ENCODE measurements around the gene ZNF277.
"Not testable (repeated sequence)": the region's sequence is repeated elsewhere in the genome, so short reads cannot be mapped to it uniquely, and the experiment has no call there.

Gene ZNF277

DNA sequence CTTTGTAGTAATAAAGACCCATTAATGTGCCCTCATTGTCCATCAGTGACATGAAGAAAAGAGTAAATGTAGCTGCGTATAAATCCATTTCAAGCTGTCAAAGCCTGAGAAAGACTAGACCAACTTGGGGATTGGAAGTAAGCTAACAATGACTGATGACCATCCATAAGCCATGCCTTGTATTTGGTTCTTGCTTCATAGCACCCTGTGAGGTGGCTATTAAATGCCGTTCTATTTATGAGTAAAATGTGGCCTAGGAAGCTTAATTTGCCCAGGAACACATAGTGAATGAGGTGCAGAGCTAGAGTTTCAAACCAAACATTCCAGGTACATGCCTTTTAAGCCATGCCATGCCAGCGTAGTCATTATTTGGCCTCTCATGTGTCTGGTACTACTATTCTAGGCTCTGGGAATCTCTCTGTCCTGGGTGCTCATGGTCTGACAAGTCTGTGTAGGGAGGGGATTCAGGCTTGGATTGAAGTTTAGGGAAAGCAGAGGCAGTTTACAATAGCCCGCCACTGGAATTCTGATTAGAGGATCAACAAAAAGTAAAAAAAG is 92.1 kb downstream of the ZNF277 start:
- Mint-ChIP-seq H3K4me1 (ENCODE audit: low read depth) (peaks cover 4% of the 10 kb centered on the region), H3K9me3 (no peaks in the 10 kb centered on the region), H3K36me3 (ENCODE audit: low read depth) (peaks cover 6% of the 10 kb centered on the region), H3K27ac (no peak overlapping the region), H3K4me3 (no peak overlapping the region), H3K27me3 (ENCODE audit: low read depth) (no peaks in the 10 kb centered on the region)

DNA sequence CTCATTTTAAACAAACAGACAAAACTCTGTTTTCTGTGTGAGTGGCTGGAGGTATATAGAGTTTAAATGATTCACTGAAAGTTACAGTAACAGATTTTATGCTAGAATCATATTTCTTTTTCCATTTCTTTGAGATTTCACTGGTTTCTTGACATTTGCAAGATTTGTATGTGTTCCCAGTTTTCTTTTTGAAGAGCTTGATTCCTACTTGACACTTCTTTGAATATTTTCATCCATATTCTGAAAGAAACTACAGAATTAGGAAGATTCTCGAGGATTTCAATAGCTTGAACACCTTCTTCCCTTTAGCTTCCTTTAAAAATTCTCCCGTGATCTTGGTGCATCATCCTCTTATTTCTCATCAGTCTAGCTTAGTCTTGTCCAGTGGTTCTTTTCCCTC is 93.6 kb downstream of the ZNF277 start:
- Mint-ChIP-seq H3K36me3 (ENCODE audit: low read depth) (peaks cover 6% of the 10 kb centered on the region), H3K9me3 (no peaks in the 10 kb centered on the region)

DNA sequence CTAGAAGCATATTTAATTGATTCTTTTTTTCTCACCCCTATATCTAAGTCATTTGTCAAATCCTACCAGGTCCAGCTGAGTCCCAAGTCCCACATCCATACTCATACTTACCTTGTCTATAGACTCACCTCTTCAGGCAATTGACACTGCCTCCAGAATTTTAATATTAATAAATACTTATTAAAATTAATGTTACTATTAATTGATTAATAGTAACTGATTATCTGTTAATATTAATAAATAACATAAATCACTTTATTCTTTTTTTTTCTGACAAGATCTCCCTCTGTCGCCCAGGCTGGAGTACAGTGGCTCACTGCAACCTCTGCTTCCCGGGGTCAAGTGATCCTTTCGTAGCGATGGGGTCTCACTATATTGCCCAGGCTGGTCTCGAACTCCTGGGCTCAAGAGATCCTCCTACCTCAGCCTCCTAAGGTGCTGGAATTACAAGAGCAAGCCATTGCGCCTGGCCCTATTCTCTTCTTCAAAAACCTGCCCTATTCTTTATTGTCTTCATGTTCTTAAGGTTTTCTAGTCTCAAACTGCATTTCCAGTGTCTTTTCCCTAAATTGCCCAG is 94.4 kb downstream of the ZNF277 start:
- Mint-ChIP-seq H3K27ac (no peak overlapping the region), H3K4me3 (no peak overlapping the region), H3K27me3 (ENCODE audit: low read depth) (no peaks in the 10 kb centered on the region), H3K36me3 (ENCODE audit: low read depth) (peaks cover 6% of the 10 kb centered on the region), H3K9me3 (no peaks in the 10 kb centered on the region), H3K4me1 (ENCODE audit: low read depth) (peaks cover 4% of the 10 kb centered on the region)

More for the DNA sequence above, 93.6 kb downstream of the ZNF277 start:
- H3K27me3 Mint-ChIP-seq (ENCODE audit: low read depth), result no peaks in the 10 kb centered on the region
- no peak overlapping the region for H3K4me3 Mint-ChIP-seq
- H3K27ac Mint-ChIP-seq, result no peak overlapping the region
- H3K4me1 Mint-ChIP-seq (ENCODE audit: low read depth), result peaks cover 4% of the 10 kb centered on the region

DNA sequence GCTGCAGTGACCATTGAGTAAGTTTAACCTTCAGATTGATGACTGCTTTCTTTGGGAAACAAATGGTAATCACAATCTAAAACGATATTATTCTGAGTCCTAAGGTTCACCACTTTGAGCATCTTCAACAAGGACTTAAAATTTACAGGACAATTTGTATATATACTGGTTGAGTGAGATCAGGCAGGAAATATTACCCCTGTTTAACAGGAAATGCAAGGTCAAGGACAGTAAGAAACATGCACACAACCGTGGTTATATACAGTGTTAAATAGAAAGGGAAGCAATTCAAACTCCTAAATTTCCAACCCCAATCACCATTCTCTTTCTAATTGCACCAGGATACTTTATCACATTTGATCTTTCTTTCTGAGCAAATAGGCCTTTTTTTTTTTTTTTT is 96.1 kb downstream of the ZNF277 start:
- no peak overlapping the region for H3K4me3 Mint-ChIP-seq
- H3K27me3 Mint-ChIP-seq (ENCODE audit: low read depth), result no peaks in the 10 kb centered on the region
- H3K9me3 Mint-ChIP-seq, result no peaks in the 10 kb centered on the region
- H3K36me3 Mint-ChIP-seq (ENCODE audit: low read depth), result peaks cover 6% of the 10 kb centered on the region
- H3K27ac Mint-ChIP-seq, result no peak overlapping the region
- H3K4me1 Mint-ChIP-seq (ENCODE audit: low read depth), result peaks cover 4% of the 10 kb centered on the region

- peaks cover 13% of the 10 kb centered on the region for H3K36me3 Mint-ChIP-seq (ENCODE audit: low read depth)
- H3K4me1 Mint-ChIP-seq (ENCODE audit: low read depth), result peaks cover 4% of the 10 kb centered on the region
- H3K27me3 Mint-ChIP-seq (ENCODE audit: low read depth), result no peaks in the 10 kb centered on the region
- no peak overlapping the region for H3K4me3 Mint-ChIP-seq
- H3K9me3 Mint-ChIP-seq, result peaks cover 16% of the 10 kb centered on the region
- no peak overlapping the region for H3K27ac Mint-ChIP-seq
Observed at GRCh38 chr7:112306903-112307302, 100.4 kb downstream of the ZNF277 start.

- peaks cover 13% of the 10 kb centered on the region for H3K36me3 Mint-ChIP-seq (ENCODE audit: low read depth)
- peaks cover 2% of the 10 kb centered on the region for H3K4me1 Mint-ChIP-seq (ENCODE audit: low read depth)
- no peak overlapping the region for H3K27ac Mint-ChIP-seq
Observed at GRCh38 chr7:112307506-112307905, 101.0 kb downstream of the ZNF277 start.

DNA sequence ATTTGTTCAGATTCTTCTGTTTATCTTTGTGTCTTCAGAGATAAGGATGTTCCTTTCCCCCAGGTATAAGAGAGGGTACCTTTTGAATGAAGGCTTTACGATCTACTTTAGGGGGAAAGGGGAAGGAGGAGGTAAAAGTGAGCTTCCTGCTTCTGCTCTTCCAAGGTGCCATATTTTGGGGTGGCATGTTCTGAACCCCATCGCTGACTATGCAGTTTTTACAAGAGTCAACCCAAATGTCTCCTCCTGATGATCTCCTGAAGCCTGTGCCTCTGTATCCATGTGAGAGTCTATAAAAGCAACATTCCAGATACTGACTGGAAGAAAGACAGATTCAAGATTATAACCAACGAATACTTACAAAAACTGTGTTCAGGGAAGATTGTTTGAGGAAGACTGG is 102.5 kb downstream of the ZNF277 start:
- no peak overlapping the region for H3K4me3 Mint-ChIP-seq
- H3K27me3 Mint-ChIP-seq (ENCODE audit: low read depth), result no peaks in the 10 kb centered on the region
- H3K9me3 Mint-ChIP-seq, result peaks cover 16% of the 10 kb centered on the region
- H3K36me3 Mint-ChIP-seq (ENCODE audit: low read depth), result peaks cover 13% of the 10 kb centered on the region
- no peak overlapping the region for H3K27ac Mint-ChIP-seq
- no peaks in the 10 kb centered on the region for H3K4me1 Mint-ChIP-seq (ENCODE audit: low read depth)

More at GRCh38 chr7:112307506-112307905, 101.0 kb downstream of the ZNF277 start:
- H3K4me3 Mint-ChIP-seq, result no peak overlapping the region
- H3K9me3 Mint-ChIP-seq, result peaks cover 16% of the 10 kb centered on the region
- no peaks in the 10 kb centered on the region for H3K27me3 Mint-ChIP-seq (ENCODE audit: low read depth)

GRCh38 chr7:112316803-112317202 is 110.3 kb downstream of the ZNF277 start:
- not testable (repeated sequence) for H3K27ac Mint-ChIP-seq; H3K4me3 Mint-ChIP-seq; H3K4me1 Mint-ChIP-seq (ENCODE audit: low read depth); H3K27me3 Mint-ChIP-seq (ENCODE audit: low read depth)
- Mint-ChIP-seq H3K9me3 (peaks cover 13% of the 10 kb centered on the region), H3K36me3 (ENCODE audit: low read depth) (peaks cover 20% of the 10 kb centered on the region)

- H3K9me3 Mint-ChIP-seq, result peaks cover 16% of the 10 kb centered on the region
- H3K4me1 Mint-ChIP-seq (ENCODE audit: low read depth), result no peaks in the 10 kb centered on the region
- H3K36me3 Mint-ChIP-seq (ENCODE audit: low read depth), result peaks cover 24% of the 10 kb centered on the region
- H3K27me3 Mint-ChIP-seq (ENCODE audit: low read depth), result no peaks in the 10 kb centered on the region
- no peak overlapping the region for H3K27ac Mint-ChIP-seq
- H3K4me3 Mint-ChIP-seq, result no peak overlapping the region
Observed at GRCh38 chr7:112322070-112322469, 115.6 kb downstream of the ZNF277 start.

DNA sequence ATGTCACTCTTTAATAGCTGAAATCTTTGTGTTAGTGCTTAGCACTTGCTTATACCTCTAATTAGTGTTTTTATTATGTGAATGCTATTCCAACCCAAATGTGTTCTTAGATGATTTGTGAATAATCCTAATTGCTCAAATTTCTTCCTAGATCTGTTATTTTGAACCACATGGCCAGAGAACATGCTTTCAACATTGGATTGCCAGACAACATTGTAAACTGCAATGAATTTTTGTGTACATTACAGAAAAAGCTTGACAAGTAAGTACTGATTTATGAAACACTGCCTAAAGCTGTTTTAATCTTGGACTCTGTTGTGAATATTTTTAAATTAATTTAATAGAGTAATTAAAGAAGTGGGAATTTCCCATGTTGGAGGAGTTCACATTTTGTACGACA is 121.1 kb downstream of the ZNF277 start:
- H3K27ac Mint-ChIP-seq, result no peak overlapping the region
- H3K4me3 Mint-ChIP-seq, result no peak overlapping the region

GRCh38 chr7:112331492-112331891 is 125.0 kb downstream of the ZNF277 start:
- Mint-ChIP-seq H3K27ac (no peak overlapping the region), H3K27me3 (ENCODE audit: low read depth) (no peaks in the 10 kb centered on the region), H3K4me3 (no peak overlapping the region), H3K9me3 (no peaks in the 10 kb centered on the region), H3K4me1 (ENCODE audit: low read depth) (no peaks in the 10 kb centered on the region), H3K36me3 (ENCODE audit: low read depth) (peaks cover 4% of the 10 kb centered on the region)

More for the DNA sequence above, 121.1 kb downstream of the ZNF277 start:
- Mint-ChIP-seq H3K27me3 (ENCODE audit: low read depth) (no peaks in the 10 kb centered on the region), H3K9me3 (peaks cover 4% of the 10 kb centered on the region), H3K4me1 (ENCODE audit: low read depth) (no peaks in the 10 kb centered on the region), H3K36me3 (ENCODE audit: low read depth) (peaks cover 10% of the 10 kb centered on the region)

- Mint-ChIP-seq H3K27ac (no peak overlapping the region), H3K36me3 (ENCODE audit: low read depth) (peaks cover 4% of the 10 kb centered on the region)
Observed at GRCh38 chr7:112334366-112334765, 127.9 kb downstream of the ZNF277 start.

GRCh38 chr7:112336261-112336660 is 129.8 kb downstream of the ZNF277 start:
- Mint-ChIP-seq H3K9me3 (no peaks in the 10 kb centered on the region), H3K27me3 (ENCODE audit: low read depth) (no peaks in the 10 kb centered on the region), H3K27ac (no peak overlapping the region), H3K4me3 (no peak overlapping the region), H3K36me3 (ENCODE audit: low read depth) (peaks cover 2% of the 10 kb centered on the region), H3K4me1 (ENCODE audit: low read depth) (no peaks in the 10 kb centered on the region)

More at GRCh38 chr7:112334366-112334765, 127.9 kb downstream of the ZNF277 start:
- Mint-ChIP-seq H3K4me3 (no peak overlapping the region), H3K27me3 (ENCODE audit: low read depth) (no peaks in the 10 kb centered on the region), H3K9me3 (no peaks in the 10 kb centered on the region), H3K4me1 (ENCODE audit: low read depth) (no peaks in the 10 kb centered on the region)

DNA sequence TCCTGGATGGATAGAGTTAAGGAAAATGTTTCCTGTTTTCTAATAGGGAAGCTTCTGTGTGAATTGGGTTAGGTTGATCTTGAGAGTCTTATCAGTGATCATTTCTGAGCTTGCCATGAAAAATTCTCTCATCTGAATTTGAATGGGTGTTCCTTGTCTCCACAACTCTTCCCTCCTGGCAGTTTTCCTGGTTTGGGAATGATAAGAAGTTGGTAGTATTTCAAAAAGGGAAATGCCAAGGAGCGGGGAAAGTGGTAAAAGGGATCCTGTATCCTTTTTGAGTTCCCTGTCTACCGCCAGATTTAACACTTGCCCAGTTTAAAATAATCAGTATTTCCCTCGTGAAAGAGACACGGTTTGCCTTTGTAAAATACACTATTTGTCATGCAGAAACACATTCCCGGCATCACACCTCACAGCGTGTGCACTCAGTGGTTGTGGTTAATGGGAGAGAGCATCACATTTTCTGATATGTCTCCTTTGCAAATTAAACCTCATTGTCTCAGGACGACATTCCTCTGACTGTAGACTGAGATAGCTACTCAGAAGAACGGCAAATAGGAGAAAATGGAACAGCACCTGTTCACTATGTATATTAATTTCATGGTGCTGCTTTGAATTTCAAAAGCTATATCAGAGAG is 130.6 kb downstream of the ZNF277 start:
- H3K36me3 Mint-ChIP-seq (ENCODE audit: low read depth), result peaks cover 2% of the 10 kb centered on the region
- no peak overlapping the region for H3K4me3 Mint-ChIP-seq
- H3K27ac Mint-ChIP-seq, result no peak overlapping the region
- H3K9me3 Mint-ChIP-seq, result no peaks in the 10 kb centered on the region
- H3K4me1 Mint-ChIP-seq (ENCODE audit: low read depth), result no peaks in the 10 kb centered on the region
- no peaks in the 10 kb centered on the region for H3K27me3 Mint-ChIP-seq (ENCODE audit: low read depth)

GRCh38 chr7:112337892-112338291 is 131.4 kb downstream of the ZNF277 start:
- Mint-ChIP-seq H3K27ac (no peak overlapping the region), H3K27me3 (ENCODE audit: low read depth) (no peaks in the 10 kb centered on the region), H3K4me1 (ENCODE audit: low read depth) (no peaks in the 10 kb centered on the region), H3K9me3 (no peaks in the 10 kb centered on the region), H3K36me3 (ENCODE audit: low read depth) (peaks cover 3% of the 10 kb centered on the region), H3K4me3 (no peak overlapping the region)
